GM04503 (cell line): ENCODE results near the gene TMEM106C.

Experiments
- DNase-seq: peaks from one replicate; pipeline ENCODE4 v3.0.0-alpha.2; 2012; ENCODE audit warnings: low read depth

Gene TMEM106C, protein sequence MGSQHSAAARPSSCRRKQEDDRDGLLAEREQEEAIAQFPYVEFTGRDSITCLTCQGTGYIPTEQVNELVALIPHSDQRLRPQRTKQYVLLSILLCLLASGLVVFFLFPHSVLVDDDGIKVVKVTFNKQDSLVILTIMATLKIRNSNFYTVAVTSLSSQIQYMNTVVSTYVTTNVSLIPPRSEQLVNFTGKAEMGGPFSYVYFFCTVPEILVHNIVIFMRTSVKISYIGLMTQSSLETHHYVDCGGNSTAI

DNA sequence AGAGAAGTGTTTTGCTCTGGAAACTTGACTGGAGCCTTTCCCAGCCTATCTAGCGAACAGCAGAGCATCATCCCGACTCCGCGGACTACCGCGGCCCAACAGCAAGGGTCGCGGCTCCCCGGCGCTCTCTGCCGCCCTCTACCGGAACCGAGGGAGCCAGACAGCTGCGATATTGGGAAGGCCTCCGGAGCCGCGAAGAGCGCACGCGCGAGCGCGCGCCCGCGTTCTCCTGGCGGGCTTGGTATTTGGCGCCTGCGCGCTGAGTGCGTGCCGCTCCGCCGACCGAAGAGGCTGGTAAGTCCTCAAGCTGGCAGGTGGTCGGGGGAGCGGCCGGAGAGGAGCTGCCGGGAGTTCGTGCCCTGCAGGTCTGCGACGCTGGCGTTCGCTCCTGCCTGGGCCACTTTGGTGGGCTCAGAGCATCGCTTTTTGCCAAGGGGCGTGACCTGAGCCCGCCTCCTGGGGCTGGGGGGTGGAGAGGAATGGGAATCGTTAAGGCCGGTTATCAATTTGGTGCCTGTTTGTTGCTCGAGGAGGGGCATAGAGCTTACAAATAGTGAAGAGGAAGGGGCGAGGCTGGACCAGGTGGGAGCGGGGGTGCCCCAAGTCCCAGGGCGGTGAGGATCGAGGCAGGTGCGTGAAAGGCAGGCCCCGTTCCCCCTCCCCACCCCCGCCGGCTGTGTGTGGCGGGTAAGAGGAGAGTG is at the start of gene TMEM106C:
Gene TMEM106C, plus strand, starts transcription at position 257 of the 701 bp plus-strand sequence. CDS start 641 bp downstream, outside the sequence.
- peak; percentile 28 for DNase-seq

DNA sequence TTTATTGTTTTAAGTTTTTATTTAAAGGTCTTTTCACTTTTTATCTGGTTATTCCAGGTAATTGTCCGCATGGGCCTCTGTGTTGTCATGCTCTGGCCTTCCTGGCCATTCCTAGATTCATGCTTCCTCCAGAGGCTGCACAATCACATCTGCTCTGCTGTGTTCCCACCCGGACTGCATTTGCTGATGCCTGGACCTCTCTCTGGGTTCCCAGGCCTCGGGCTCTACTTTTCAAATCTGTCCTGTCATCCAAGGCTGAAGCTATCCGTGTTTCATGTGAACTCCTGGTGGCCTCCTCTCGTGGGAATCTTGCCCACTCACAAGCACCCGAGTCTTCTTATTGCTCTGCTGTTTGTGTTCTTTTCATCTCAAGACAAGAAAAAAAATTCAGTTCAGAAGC is 42.5 kb upstream of the TMEM106C start:
- no peak for DNase-seq

GRCh38 chr12:47921907-47922306 is 41.5 kb upstream of the TMEM106C start:
- no peak for DNase-seq

GRCh38 chr12:47927346-47927745 is 36.0 kb upstream of the TMEM106C start:
- DNase-seq, result no peak

GRCh38 chr12:47930634-47931033 is 32.8 kb upstream of the TMEM106C start:
- DNase-seq, result no peak

- DNase-seq, result no peak
These were observed 32.2 kb upstream of the TMEM106C start for GRCh38 chr12:47931187-47931586.

- DNase-seq, result peak; percentile 73
These were observed 28.2 kb upstream of the TMEM106C start for GRCh38 chr12:47935184-47935583.

GRCh38 chr12:47938093-47938492 is 25.3 kb upstream of the TMEM106C start:
- DNase-seq, result no peak

GRCh38 chr12:47938594-47938993 is 24.8 kb upstream of the TMEM106C start:
- DNase-seq, result no peak

DNA sequence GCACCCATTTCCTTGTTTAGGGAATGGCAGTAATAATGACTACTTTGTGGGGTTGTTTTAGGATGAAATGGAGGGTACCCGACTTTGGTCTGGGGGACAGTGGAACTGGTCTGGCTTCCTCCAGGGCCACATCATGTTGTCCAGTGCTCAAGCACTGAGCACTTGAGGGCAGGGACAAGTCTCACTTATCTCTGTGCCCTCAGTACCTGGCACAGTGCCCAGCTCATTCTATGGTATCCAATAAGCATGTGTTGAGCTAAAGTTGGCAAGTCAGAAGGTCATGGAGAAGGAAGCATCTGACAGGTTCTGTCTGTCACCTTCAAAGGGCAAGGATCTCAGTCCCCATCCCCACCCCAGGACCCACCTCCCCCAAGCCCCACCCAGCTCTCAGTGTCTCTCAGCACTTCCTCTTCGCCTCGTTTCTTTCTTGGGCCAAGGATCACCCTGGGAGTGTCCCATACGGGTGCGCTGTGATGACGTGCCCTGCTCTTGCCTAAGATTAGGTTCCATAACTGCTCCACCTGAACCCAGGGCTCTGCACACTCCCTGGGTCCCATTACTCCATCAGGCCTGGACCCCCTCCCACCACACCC is 24.3 kb upstream of the TMEM106C start:
- no peak for DNase-seq

DNA sequence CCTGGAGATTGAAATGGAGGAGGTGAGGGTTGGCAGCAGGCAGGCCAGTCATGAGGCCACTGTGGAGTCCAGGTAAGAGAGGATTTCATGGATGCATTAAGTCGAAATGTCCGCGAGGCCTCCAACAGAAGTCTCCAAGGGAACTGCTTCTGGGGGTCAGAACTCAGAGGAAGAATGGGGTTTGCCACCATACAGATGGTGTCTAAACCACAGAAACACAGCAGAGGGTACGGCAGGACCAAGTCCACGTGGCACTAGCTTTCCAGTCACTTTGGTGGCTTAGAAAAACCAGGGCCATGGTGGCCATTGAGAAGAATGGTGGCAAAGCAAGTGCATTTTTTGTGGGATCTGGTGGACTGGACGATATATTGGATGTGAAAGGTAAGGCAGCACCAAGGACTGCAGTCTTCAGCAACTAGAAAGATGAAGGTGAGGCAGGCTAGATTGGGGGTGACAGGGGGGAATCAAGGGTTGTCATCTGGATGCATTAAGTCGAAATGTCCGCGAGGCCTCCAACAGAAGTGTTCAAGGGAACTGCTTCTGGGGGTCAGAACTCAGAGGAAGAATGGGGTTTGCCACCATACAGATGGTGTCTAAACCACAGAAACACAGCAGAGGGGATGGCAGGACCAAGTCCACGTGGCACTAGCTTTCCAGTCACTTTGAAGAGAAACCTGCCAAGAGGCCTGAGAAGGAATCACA is 22.5 kb upstream of the TMEM106C start:
- DNase-seq, result no peak

DNA sequence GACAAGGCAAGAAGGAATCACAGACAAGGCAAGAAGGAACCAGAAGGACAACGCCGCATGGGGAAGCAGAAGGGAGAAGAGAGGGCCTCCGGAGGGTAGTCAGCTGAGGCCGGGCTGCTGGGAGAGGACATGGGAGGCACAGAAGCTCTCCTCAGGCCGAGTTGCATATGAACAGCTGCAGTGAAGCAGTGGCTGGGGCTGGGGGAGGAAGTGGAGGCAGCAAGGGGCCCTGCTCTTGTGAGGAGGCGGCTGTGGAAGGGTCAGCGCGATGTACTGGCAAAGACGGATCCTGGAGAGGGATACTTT is 22.0 kb upstream of the TMEM106C start:
- DNase-seq, result no peak

DNA sequence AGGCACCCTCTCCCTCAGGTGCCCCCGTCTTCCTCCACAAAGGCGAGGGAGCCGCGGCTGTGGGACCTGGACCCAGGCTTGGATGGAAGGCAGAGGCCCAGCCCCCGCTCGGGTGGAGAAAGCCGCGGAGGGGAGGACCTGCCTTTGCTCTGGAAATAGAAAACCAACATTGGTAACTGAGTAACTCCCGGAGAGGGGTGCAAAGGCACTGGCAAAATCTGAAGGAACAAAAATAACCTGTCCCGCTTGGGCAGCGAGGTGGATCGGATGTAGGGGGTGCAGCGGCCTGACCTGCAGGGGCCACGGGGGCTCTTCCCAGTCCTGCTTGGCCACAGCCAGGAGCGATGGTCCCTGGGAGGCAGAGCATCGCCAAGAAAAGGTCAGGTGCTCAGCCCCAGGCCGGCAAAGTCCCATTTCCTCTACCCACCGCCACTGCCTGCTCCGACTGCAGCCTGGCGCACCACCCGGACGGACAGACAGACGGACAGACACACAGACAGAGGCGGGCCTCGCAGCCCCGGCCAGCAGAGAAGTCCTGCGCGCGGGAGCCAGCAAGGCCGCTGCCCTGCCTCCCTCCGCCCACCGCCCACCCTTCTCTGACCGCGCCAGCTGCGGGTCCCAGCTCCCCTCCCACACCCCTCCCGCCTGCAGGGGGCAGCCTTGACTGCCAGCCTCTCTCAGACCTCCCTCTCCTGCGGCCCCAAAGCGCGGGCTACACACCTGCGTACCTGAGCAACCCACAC is 21.4 kb upstream of the TMEM106C start:
- DNase-seq, result no peak

- DNase-seq, result no peak
These were observed 20.7 kb upstream of the TMEM106C start for GRCh38 chr12:47942614-47943225.

- no peak for DNase-seq
These were observed 19.6 kb upstream of the TMEM106C start for GRCh38 chr12:47943623-47944340.

GRCh38 chr12:47944685-47945340 is 18.6 kb upstream of the TMEM106C start:
- DNase-seq, result no peak

GRCh38 chr12:47945341-47945728 is 18.1 kb upstream of the TMEM106C start:
- DNase-seq, result no peak

GRCh38 chr12:47946413-47947323 is 16.7 kb upstream of the TMEM106C start:
- no peak for DNase-seq

DNA sequence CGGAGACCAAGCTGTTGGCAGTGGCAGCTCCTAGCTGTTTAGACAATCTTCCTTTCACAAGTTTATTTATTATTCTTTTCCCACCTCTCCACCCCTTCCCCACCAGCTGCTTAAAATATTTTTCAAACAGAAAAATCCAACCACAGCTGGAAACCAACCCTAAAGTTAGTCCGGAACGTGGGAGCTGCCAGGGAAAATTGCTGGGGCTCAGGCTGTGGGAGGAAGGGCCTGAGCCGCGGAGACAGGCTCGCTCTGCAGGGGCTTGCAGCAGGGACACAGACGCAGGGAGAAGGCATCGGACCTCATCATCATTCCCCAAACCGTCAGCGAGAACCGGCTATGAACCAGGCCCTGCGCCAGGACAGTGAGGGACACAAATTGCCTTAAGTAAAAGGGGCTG is 16.1 kb upstream of the TMEM106C start:
- no peak for DNase-seq
